Right cardiac atrium (tissue), 5 donors: ENCODE results near the gene CDH2. TPM values are rescaled to one million over a fixed set of nuclear protein-coding genes. Genes with fewer than 3 reads are reported as not detected.
A peak's percentile ranks its signal among the peaks of the same experiment; 100 is the strongest.

Experiments used
- ATAC-seq, 2 donors: fragments of 200-7000 bp; cut with Tn5 transposase; one replicate each; pipeline versions ENCODE4 v1.8.0 to v1.9.1; 2020; ENCODE audit warnings: moderate library complexity in 2 of 2, mild to moderate bottlenecking in 1 of 2
- DNase-seq, 3 donors: peaks; one replicate each; pipeline ENCODE4 v3.0.0-alpha.2; 2020
- H3K27ac ChIP-seq: one replicate; pipeline ENCODE4 v1.5.1; 2013; ENCODE audit warnings: mild to moderate bottlenecking, low read length, control low read depth, moderate library complexity
- H3K27me3 ChIP-seq: one replicate; pipeline ENCODE4 v1.6.1; 2013; ENCODE audit not compliant: control insufficient read depth, insufficient read depth
- H3K4me1 ChIP-seq: one replicate; pipeline ENCODE4 v1.6.1; 2013; ENCODE audit warnings: low read length; ENCODE audit not compliant: control insufficient read depth, insufficient read depth
- H3K4me3 ChIP-seq: one replicate; pipeline ENCODE4 v1.5.1; 2013; ENCODE audit warnings: low read length, control low read depth
- H3K9me3 ChIP-seq: one replicate; pipeline ENCODE4 v1.6.1; 2013; ENCODE audit warnings: low read length; ENCODE audit not compliant: control insufficient read depth
- WGBS: extraction: QIAGEN DNeasy Blood & Tissue Kit; methylation state at CpG from one replicate; pipeline ENCODE4 v1.1.7; 2013; 5-methylcytosine and 5-hydroxymethylcytosine counted together
- intact Hi-C, 4 donors: fragments of 100-400 bp; cut with DNase I; formaldehyde crosslinking; loops; one replicate each; pipeline versions ENCODE4 v1.11.0 to v1.14.0; 2022 to 2023
- polyA plus RNA-seq: library from polyadenylated mRNA; stranded (reverse); fragments of 200-250 nt; gene quantifications from one replicate; pipeline ENCODE4 v1.2.3, GENCODE V29; 2013
- total RNA-seq, 4 donors: library from RNA; stranded (reverse); fragmentation: NEBNext Ultra II Directional; extraction: Animal tissue kit (Norgen Biotek cat#: 25700); gene quantifications; one replicate each; pipeline ENCODE4 v1.2.1, GENCODE V29; 2021
- donor health status: healthy with polysubstance abuse.
- donor health status: DM: no; HTN: yes; CAD: no.
- donor health status: DM: no; HTN: no; CAD: no.
- donor health status: DM: no; HTN: yes; CAD: no; lungs with severe emphysema.
- donor health status: DM: yes; HTN: yes; CAD: no.

The CDH2 gene
- total and polyA plus RNA-seq, 5 donors: 75.6 to 338 (median 233) TPM

DNA sequence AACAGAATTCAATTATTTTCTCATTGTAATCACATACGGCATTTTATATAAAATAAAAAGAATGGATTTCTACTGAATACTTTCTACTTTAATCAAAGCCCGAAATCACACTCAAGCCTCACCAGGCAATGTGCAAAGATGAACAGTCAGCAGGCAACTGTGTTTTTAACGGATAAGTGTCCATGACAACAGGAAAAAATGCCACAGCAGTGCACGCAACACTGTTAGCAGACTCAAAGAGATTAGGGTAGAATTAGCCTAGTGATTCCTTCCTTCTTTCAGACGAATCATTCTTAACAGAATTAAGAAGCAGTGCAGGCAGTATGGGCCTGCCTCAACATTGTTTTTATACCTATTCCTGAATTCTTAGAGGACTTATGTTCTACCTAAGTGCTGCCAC, 135.6 kb downstream of the CDH2 start:
- Histone ChIP-seq H3K27ac (no peak overlapping the region), H3K4me1 (peaks cover 3% of the 10 kb centered on the region), H3K9me3 (no peaks in the 10 kb centered on the region), H3K4me3 (no peak overlapping the region), H3K27me3 (no peaks in the 10 kb centered on the region)
- ATAC-seq (peak; percentile 26 to 56), DNase-seq (no peak)
- 24% methylated on average over 5 of the region's 5 CpGs for WGBS
- intact Hi-C loops: no loop called here

DNA sequence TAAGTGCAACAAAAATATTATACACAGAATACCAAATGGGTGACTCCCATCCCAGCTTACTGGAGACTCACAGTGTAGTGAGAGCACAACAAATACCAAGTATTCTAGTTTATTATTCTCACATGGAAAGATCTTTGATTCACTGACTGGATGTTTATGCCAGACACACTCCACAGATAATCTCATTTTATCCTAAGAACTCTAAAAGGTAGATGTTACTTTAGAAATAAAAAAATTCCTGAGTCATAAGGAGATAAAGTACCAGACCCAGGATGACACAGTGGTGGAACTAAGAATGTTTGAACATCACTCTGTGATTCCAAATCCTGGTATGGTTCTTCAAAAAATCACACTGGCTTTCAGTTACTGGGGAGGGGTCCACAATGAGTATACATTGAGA, 136.2 kb downstream of the CDH2 start:
- Histone ChIP-seq H3K9me3 (no peaks in the 10 kb centered on the region), H3K27ac (no peak overlapping the region), H3K27me3 (no peaks in the 10 kb centered on the region), H3K4me3 (no peak overlapping the region), H3K4me1 (peaks cover 3% of the 10 kb centered on the region)
- intact Hi-C loops: no loop called here
- ATAC-seq (no peak), DNase-seq (no peak)

DNA sequence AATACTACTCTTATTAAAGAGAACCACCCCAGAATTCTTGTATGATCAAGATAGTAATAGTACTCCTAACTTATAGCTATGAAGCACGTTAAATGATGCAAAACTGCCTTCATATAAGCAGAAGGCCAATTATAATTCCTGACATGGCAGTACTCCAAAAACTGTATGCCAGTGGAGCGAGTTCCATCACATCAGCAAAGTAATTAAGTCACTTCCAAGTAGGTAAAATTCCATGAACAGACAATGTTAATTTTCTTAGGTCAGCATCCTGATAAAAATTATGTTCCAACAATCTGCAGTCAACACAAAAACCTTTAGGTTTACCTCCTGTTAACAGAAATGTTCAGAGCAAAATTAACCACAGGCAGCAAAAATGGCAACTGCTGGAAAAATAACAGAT, 136.7 kb downstream of the CDH2 start:
- intact Hi-C loops: no loop called here
- ATAC-seq (no peak), DNase-seq (no peak)
- 55% methylated on average over 2 of the region's 2 CpGs for WGBS
- Histone ChIP-seq H3K4me1 (peaks cover 3% of the 10 kb centered on the region), H3K27me3 (no peaks in the 10 kb centered on the region), H3K9me3 (no peaks in the 10 kb centered on the region), H3K27ac (no peak overlapping the region), H3K4me3 (no peak overlapping the region)

DNA sequence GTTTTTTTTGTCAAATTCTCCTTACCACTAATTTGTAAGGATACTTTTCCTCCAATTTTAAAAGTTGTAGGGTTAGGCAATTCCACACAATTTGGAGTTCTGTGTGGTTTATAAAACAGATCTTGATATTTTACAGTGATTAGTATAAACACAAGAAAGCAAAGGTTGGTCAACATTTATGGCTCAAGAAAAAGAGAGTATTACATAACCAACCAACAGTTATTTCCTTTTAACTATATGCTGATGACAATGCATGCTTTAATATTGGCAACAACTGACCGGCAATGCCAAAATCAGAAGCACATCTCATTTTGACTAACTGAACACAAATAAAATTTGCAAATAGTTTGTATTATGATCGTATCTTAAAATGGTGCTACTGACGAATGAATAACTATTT, 137.2 kb downstream of the CDH2 start:
- no peak overlapping the region for H3K27ac ChIP-seq
- H3K4me1 ChIP-seq: peaks cover 3% of the 10 kb centered on the region
- ATAC-seq: no peak
- H3K4me3 ChIP-seq: no peak overlapping the region
- WGBS: 81% methylated on average over 3 of the region's 3 CpGs
- intact Hi-C loops: no loop called here
- no peaks in the 10 kb centered on the region for H3K9me3 ChIP-seq
- no peak for DNase-seq
- no peaks in the 10 kb centered on the region for H3K27me3 ChIP-seq

DNA sequence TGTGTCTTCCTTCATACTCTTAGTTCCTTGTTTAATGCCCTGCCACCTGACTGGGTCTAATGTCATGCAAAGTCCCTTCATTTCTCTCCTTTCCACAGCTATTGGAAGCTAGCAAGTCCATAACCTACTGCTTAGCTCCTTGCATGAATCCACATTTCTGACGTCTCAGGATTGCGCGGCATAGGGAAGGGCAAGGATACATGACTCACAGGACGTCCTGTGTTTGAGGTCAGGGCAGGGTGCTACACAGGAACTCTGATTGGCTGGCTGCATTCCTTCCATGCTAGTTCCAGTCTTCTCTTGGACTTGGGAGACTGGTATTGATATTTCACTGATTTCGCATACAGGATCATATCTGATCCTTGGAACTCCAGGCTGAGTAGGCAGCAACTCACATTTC, 137.9 kb downstream of the CDH2 start:
- 69% methylated on average over 5 of the region's 5 CpGs for WGBS
- ATAC-seq: peak in 1 of 2 donors; percentile 47

DNA sequence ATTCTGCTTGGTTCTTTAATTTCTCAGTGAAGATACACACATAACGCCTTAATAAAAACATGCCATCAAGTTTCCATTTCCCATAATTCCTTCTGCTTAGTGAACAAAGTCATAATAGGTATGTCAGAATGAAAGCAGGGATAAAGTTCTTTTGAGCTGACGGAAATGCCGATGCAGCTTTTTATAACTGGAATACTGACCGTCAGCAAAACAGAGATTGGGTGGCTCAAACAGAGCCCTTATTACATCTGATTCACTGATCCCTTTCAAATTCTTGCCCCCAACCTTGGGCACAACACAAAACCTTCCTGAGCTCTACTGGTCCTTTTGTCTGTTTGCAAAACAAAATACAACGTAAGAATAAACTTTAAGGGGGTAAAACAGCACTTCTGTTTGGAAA, 140.4 kb downstream of the CDH2 start:
- intact Hi-C loops: no loop called here
- peak in 1 of 2 donors; percentile 22 for ATAC-seq
- Histone ChIP-seq H3K27ac (no peak overlapping the region), H3K4me3 (no peak overlapping the region), H3K4me1 (peaks cover 3% of the 10 kb centered on the region), H3K27me3 (no peaks in the 10 kb centered on the region), H3K9me3 (no peaks in the 10 kb centered on the region)
- 41% methylated on average over 5 of the region's 5 CpGs for WGBS
- no peak for DNase-seq

More for the DNA sequence above, 137.9 kb downstream of the CDH2 start:
- intact Hi-C loops: no loop called here
- Histone ChIP-seq H3K4me3 (no peak overlapping the region), H3K4me1 (peaks cover 3% of the 10 kb centered on the region), H3K27ac (peak overlapping the region; percentile 23), H3K27me3 (no peaks in the 10 kb centered on the region), H3K9me3 (no peaks in the 10 kb centered on the region)
- no peak for DNase-seq

DNA sequence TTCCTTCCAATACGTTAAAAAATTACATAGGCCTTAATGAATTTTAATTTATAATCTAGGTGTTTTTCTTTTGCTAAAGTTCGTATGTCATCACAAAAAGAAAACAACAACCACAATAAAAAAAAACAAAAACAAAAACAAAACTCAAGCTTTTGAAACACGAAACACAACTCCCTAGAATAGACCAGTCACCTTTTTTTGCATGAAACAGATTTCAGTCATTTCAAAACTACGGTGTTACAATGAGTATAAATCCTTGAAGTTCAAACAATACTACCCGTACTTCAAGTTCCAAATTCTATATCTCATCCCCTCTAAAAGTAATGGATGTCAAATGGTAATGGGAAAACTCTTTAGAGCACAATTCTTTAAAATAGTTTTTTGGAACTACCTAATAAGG, 142.4 kb downstream of the CDH2 start:
- ATAC-seq (no peak), DNase-seq (no peak)
- Histone ChIP-seq H3K9me3 (no peaks in the 10 kb centered on the region), H3K4me1 (peaks cover 6% of the 10 kb centered on the region), H3K27ac (no peak overlapping the region), H3K4me3 (no peak overlapping the region), H3K27me3 (no peaks in the 10 kb centered on the region)
- 82% methylated on average over 5 of the region's 5 CpGs for WGBS
- intact Hi-C loops: no loop called here

DNA sequence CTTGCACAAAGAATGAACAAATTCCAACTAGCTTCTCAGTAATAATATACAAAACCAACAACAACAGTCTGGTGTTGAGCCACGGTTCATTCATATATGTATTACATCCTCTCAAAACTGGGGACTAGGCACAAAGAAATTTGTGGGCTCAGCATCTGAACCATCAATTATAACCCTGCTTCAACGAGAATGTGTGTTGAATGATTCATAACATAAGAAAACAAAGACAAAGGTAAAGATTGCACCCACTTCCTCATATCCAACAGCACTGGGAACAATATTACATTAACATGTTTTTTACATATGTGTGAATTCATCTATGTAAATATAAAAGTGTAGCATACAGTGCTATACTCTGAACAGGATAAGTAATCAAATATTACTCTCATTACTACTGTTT, 144.8 kb downstream of the CDH2 start:
- Histone ChIP-seq H3K4me3 (no peak overlapping the region), H3K27ac (no peak overlapping the region), H3K27me3 (no peaks in the 10 kb centered on the region), H3K9me3 (no peaks in the 10 kb centered on the region), H3K4me1 (peaks cover 3% of the 10 kb centered on the region)
- DNase-seq (no peak), ATAC-seq (no peak)
- intact Hi-C loops: no loop called here
- WGBS: 69% methylated on average over 2 of the region's 2 CpGs

DNA sequence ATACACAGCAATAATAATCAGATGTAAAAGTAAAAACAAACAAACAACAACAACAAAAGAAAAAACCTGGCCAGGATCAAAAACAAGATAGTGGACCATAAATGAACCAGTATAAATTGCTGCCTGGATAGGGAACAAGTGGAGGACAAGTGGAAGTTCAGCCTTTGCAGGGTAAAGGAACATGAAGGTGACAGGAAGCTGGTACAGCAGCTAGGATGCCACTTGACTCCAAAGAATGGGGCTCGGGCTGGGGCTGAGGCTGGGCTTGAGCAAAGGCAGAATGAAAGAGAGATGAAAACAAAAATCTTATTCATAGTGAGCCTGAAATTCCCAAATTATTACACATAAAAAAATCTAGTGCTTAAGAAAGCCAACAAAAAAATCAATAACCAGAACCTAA, 146.5 kb downstream of the CDH2 start:
- intact Hi-C loops: no loop called here
- H3K4me1 ChIP-seq: peaks cover 3% of the 10 kb centered on the region
- 59% methylated on average over 1 of the region's 1 CpG for WGBS
- H3K27ac ChIP-seq: no peak overlapping the region
- H3K9me3 ChIP-seq: no peaks in the 10 kb centered on the region
- no peak for DNase-seq
- no peak for ATAC-seq
- no peak overlapping the region for H3K4me3 ChIP-seq
- no peaks in the 10 kb centered on the region for H3K27me3 ChIP-seq

DNA sequence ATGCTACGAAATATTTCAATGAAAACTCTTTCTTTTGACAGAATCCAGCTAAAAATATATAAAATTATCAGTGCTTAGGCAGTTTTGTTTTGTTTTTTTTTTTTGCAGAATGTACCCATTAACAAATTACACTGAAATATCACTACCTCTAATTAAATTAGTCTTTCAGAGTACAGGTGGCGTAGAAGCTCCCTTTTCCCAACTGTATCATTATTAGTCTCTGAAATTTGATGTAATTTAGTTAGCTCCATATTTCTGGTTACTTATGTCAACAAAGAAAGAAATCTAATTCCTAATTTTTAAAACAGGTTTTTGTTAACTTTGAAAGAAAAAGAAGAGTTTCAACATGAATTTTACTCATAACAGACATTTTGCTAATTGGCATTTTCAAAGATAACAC, 149.2 kb downstream of the CDH2 start:
- intact Hi-C loops: no loop called here
- Histone ChIP-seq H3K27ac (no peak overlapping the region), H3K27me3 (no peaks in the 10 kb centered on the region), H3K4me3 (no peak overlapping the region), H3K4me1 (peaks cover 3% of the 10 kb centered on the region), H3K9me3 (no peaks in the 10 kb centered on the region)
- DNase-seq (no peak), ATAC-seq (no peak)
- 82% methylated on average over 2 of the region's 2 CpGs for WGBS

DNA sequence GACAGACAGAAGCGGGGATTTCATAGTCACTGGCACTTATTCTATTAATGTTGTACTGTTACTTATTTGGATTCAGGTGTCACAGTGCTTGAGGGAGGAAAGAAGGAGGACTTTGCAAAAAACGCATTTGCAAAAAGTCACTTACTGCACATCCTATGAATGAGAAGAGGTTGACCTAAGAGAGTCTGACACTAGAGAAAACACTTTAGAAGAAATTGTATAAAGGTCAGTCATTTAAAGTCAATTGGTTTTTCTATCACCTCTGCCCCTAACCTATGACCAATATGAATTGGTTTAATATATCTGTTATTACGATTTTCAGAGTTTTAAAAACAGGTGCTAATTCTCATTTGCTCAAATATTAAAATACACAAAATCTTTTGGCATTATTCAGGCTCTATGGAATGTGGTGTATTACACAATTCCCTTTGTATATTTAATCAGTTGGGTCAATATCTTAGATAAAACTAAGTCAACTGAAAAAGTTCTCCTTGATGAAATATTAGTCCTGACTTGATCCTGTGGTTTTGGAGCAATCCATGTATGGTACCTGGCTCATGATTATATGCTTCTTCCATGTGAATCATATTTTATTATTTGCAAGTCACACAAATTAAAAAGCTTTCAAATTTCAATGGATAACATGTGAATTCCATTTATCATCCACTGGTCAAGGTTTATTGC, 157.4 kb downstream of the CDH2 start:
- DNase-seq (no peak), ATAC-seq (no peak)
- no peaks in the 10 kb centered on the region for H3K4me1 ChIP-seq
- H3K27ac ChIP-seq: no peak overlapping the region
- H3K9me3 ChIP-seq: no peaks in the 10 kb centered on the region
- no peaks in the 10 kb centered on the region for H3K27me3 ChIP-seq
- 67% methylated on average over 3 of the region's 3 CpGs for whole genome bisulfite sequencing
- H3K4me3 ChIP-seq: no peak overlapping the region
- intact Hi-C loops: loop anchor here in 1 of 4 donors (10.0 kb wide), 1 partner anchor 155 kb away; the partner anchor contains the start of gene CDH2

DNA sequence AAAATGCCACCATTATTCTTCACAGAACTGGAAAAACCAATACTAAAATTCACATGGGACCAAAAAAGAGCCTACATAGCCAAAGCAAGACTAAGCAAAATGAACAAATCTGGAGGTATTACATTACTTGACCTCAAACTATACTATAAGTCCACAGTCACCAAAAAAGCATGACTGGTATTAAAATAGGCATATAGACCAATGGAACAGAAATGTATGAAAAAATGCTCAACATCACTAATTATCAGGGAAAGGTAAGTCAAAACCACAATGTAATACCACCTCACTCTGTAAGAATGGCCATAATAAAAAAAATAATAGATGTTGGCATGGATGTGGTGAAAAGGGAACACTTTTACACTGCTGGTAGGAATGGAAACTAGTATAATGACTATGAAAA, 158.6 kb downstream of the CDH2 start:
- Histone ChIP-seq H3K4me1 (peaks cover 2% of the 10 kb centered on the region), H3K9me3 (no peaks in the 10 kb centered on the region), H3K4me3 (no peak overlapping the region), H3K27me3 (no peaks in the 10 kb centered on the region), H3K27ac (no peak overlapping the region)
- intact Hi-C loops: loop anchor here in 1 of 4 donors (10.0 kb wide), 1 partner anchor 156 kb away; the partner anchor contains the start of gene CDH2
- ATAC-seq (no peak), DNase-seq (no peak)
